NB4 (cell line): Measurements from ENCODE around the gene BCKDHB.

Source experiments
- DNase-seq: peaks from one replicate; pipeline ENCODE4 v3.0.0; 2010; ENCODE audit warnings: low read depth
- H3K4me3 ChIP-seq: one replicate; pipeline ENCODE4 v1.5.1; 2011; ENCODE audit warnings: mild to moderate bottlenecking, low read depth, low read length, moderate library complexity
- CTCF ChIP-seq: IDR thresholded peaks from one replicate; pipeline ENCODE4 v1.5.1; 2012; ENCODE audit warnings: low read depth, low read length
- MAX ChIP-seq: IDR thresholded peaks from 2 replicates; pipeline ENCODE4 v1.6.1; 2011; ENCODE audit warnings: low read depth, low read length
- MYC ChIP-seq: IDR thresholded peaks from 2 replicates; pipeline ENCODE4 v1.6.1; 2011; ENCODE audit warnings: low read depth, low read length
- POLR2A ChIP-seq: IDR thresholded peaks from 2 replicates; pipeline ENCODE4 v1.6.1; 2011; ENCODE audit warnings: mild to moderate bottlenecking; ENCODE audit not compliant: insufficient read length; ENCODE audit errors: extremely low read depth

Gene BCKDHB

DNA sequence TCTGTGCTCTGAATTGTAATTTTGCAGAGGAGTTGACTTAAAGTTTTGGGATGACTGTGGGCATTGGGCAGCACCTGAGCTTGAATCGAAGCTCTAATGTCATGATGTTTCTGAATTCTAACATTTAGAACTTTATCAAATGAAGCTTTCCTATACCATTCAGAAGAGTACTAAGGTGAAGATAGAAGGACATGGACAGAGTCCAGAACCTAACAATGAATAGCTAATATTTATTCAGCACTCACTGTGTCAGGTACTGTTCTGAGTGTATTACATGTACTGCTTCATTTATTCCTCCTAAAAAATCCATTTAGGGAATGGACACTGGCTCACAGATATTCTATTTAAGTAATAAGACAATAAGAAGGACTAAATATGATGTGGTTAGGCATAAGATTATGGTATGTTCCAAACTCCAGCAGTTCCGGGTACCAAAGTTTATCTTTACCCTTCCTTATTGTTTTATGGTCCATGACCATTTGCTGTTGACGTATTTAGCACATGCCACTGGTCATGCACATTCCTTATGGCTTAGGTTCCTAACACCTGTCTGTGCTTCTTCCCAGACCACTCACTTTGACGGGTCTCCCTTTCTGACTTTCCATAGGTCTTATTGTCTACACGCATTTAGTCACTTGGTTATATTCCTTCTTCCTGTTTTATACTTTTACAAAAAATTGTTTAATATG, 20.3 kb downstream of the BCKDHB start:
- H3K4me3 ChIP-seq: no peak overlapping the region
- no peak for TF ChIP-seq POLR2A
- no peak for TF ChIP-seq MYC
- no peak for TF ChIP-seq CTCF
- TF ChIP-seq MAX: no peak
- no peak for DNase-seq

- H3K4me3 ChIP-seq: no peak overlapping the region
- no peak for DNase-seq
- no peak for TF ChIP-seq MAX
Measured at GRCh38 chr6:80129485-80129884, 23.0 kb downstream of the BCKDHB start.

- no peak for TF ChIP-seq MYC
- no peak for TF ChIP-seq MAX
- no peak for TF ChIP-seq POLR2A
- TF ChIP-seq CTCF: no peak
- DNase-seq: peak; percentile 52
- H3K4me3 ChIP-seq: no peak overlapping the region
Measured at GRCh38 chr6:80133020-80133419, 26.5 kb downstream of the BCKDHB start.

DNA sequence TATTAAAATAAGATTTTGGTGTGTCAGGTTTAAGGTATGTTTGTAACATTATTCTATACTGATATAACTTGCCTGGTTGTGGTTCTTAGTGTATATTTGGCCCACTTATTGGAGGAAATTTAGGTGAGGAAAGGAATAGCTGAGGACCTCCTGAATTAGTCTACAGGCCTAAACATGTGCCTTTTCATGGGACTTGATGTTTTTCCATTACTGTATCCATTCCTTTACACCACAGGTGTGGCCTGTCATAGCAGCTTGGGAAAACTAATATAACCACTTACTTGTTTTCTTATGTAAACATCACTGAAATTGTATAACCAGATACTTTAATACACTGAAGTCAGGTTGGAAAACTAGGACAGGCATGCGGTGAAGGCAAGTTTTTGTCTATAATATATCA, 27.6 kb downstream of the BCKDHB start:
- H3K4me3 ChIP-seq: no peak overlapping the region
- TF ChIP-seq MYC: no peak
- no peak for DNase-seq

GRCh38 chr6:80142586-80142985, 36.1 kb downstream of the BCKDHB start:
- TF ChIP-seq CTCF (no peak), MYC (no peak), MAX (no peak), POLR2A (no peak)
- no peak overlapping the region for H3K4me3 ChIP-seq
- no peak for DNase-seq

DNA sequence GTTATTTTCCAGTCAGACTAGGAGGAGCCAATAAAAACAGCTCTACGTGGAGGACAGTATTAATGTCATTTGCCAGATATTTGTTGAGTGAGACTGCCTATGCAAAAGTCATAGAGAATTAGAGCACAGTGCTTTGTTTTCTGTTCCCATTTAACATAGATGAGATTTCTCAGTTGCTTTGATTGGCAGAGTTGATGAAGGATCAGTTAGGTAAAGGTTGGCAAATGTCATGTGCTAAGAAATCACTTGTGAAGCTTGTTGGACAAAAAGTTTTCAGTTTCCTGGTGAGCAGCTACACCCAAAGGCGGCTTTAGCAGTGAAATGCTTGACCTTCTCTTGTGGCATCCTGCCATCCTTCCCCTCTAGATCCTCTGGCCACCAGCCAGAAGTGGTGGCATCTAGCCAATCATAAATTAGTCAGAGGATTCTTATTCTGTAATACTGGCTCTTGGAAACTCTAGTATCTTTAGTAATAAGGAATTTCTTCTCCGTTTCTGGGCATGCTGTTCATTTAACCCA, 37.0 kb downstream of the BCKDHB start:
- TF ChIP-seq POLR2A (no peak), CTCF (no peak), MYC (no peak)
- H3K4me3 ChIP-seq: no peak overlapping the region
- no peak for DNase-seq

GRCh38 chr6:80144753-80145315, 38.4 kb downstream of the BCKDHB start:
- H3K4me3 ChIP-seq: no peak overlapping the region
- TF ChIP-seq CTCF (no peak), MYC (no peak), POLR2A (no peak), MAX (no peak)
- no peak for DNase-seq
